A549 (cell line): Measurements from ENCODE around the gene EXOC4. TPM values are rescaled to one million over a fixed set of nuclear protein-coding genes. Genes with fewer than 3 reads are reported as not detected.

Experiments
- ATAC-seq, 2 experiments: fragments of 200-7000 bp in 1 of 2; fragments of >200 bp in 1 of 2; cut with Nextera tagmentation in 1 of 2; cut with Tn5 transposase in 1 of 2; 3 replicates each; pipeline versions ENCODE4 v1.8.0 to v1.9.1; 2018 to 2020; ENCODE audit warnings: mild to moderate bottlenecking in 1 of 2, moderate library complexity in 1 of 2
- CTCF ChIA-PET: fragments of 300-600 bp; sonication (Branson Sonifier 250); formaldehyde crosslinking; extraction: SDS; loops from one replicate; lab custom pipeline; 2021; ENCODE audit warnings: antibody characterized with exemption, inconsistent platforms; lab: Yijun Ruan, JAX
- POLR2A ChIA-PET: fragments of 350-600 bp; formaldehyde crosslinking; extraction: SDS; loops from one replicate; lab custom pipeline; 2021; ENCODE audit warnings: antibody characterized with exemption, inconsistent platforms; lab: Yijun Ruan, JAX
- DNase-seq, 2 experiments: peaks; one replicate each; pipeline versions ENCODE4 v3.0.0 to v3.0.0-alpha.2; 2011 to 2016; ENCODE audit warnings: low read depth in 1 of 2, low spot score in 1 of 2
- FAIRE-seq: peaks from 2 replicates; lab custom pipeline; 2011; peaks lifted over from hg19 to GRCh38; lab: Jason Lieb, UNC
- H3K27ac ChIP-seq, 2 experiments: fragments of >200 bp; sonication (Bioruptor Twin); formaldehyde crosslinking; 3 replicates each; pipeline ENCODE4 v1.5.1; 2016 to 2017
- H3K4me1 ChIP-seq: fragments of >200 bp; sonication (Bioruptor Twin); formaldehyde crosslinking; 3 replicates; pipeline ENCODE4 v1.6.1; 2016
- H3K4me2 ChIP-seq: fragments of >200 bp; sonication (Bioruptor Twin); formaldehyde crosslinking; 3 replicates; pipeline ENCODE4 v1.6.1; 2016
- H3K4me3 ChIP-seq: fragments of >200 bp; sonication (Bioruptor Twin); formaldehyde crosslinking; 3 replicates; pipeline ENCODE4 v1.5.1; 2016
- H3K9me3 ChIP-seq: fragments of >200 bp; sonication (Bioruptor Twin); formaldehyde crosslinking; 3 replicates; pipeline ENCODE4 v1.6.1; 2016
- BHLHE40 ChIP-seq: IDR thresholded peaks from 2 replicates; pipeline ENCODE4 v1.6.1; 2012; ENCODE audit warnings: low read depth, low read length, inconsistent platforms
- CBX2 ChIP-seq: fragments of 200-600 bp; sonication (generic); IDR thresholded peaks from 2 replicates; pipeline ENCODE4 v1.6.1; 2016; ENCODE audit warnings: low read depth, mild to moderate bottlenecking, borderline replicate concordance
- EHF ChIP-seq: fragments of 250-450 bp; sonication (Bioruptor Pico); IDR thresholded peaks from 2 replicates; pipeline ENCODE4 v1.5.0; 2020; ENCODE audit warnings: mild to moderate bottlenecking
- FOSL2 ChIP-seq, 2 experiments: fragments of 450-650 bp in 1 of 2; fragments of >200 bp in 1 of 2; sonication (Bioruptor Twin) in 1 of 2; formaldehyde crosslinking; IDR thresholded peaks; 2 replicates each; pipeline versions ENCODE4 v1.5.0 to v1.6.1; 2016 to 2020; ENCODE audit warnings: mild to moderate bottlenecking in 1 of 2, moderate library complexity in 1 of 2
- FOXS1 ChIP-seq: fragments of 250-450 bp; sonication (Bioruptor Pico); IDR thresholded peaks from 2 replicates; pipeline ENCODE4 v1.5.0; 2020; ENCODE audit warnings: mild to moderate bottlenecking, moderate library complexity
- HEYL ChIP-seq: fragments of 250-450 bp; sonication (Bioruptor Pico); IDR thresholded peaks from 2 replicates; pipeline ENCODE4 v1.8.0; 2021; ENCODE audit warnings: mild to moderate bottlenecking, moderate library complexity
- HOXA7 ChIP-seq: fragments of 250-450 bp; sonication (Bioruptor Pico); IDR thresholded peaks from 2 replicates; pipeline ENCODE4 v1.5.0; 2020; ENCODE audit warnings: mild to moderate bottlenecking, moderate library complexity
- JUNB ChIP-seq: fragments of >200 bp; sonication (Bioruptor Twin); formaldehyde crosslinking; IDR thresholded peaks from 2 replicates; pipeline ENCODE4 v1.6.1; 2016
- KDM1A ChIP-seq: fragments of 200-600 bp; sonication (generic); IDR thresholded peaks from 2 replicates; pipeline ENCODE4 v1.6.1; 2016; ENCODE audit warnings: low read depth, mild to moderate bottlenecking
- MAFK ChIP-seq: fragments of 450-650 bp; IDR thresholded peaks from 2 replicates; pipeline ENCODE4 v1.6.1; 2014; ENCODE audit not compliant: partially characterized antibody
- MYC ChIP-seq: IDR thresholded peaks from 2 replicates; pipeline ENCODE4 v1.6.1; 2012; ENCODE audit warnings: mild to moderate bottlenecking, inconsistent platforms, low read length, improper control_type of control experiment, borderline replicate concordance
- RAD21 ChIP-seq, 2 experiments: fragments of >200 bp in 1 of 2; sonication (Bioruptor Twin) in 1 of 2; formaldehyde crosslinking in 1 of 2; IDR thresholded peaks in 1 of 2; conservative IDR thresholded peaks in 1 of 2; 2 replicates in 1 of 2; 3 replicates in 1 of 2; pipeline ENCODE4 v1.6.1; 2012 to 2018; ENCODE audit warnings: inconsistent platforms in 1 of 2
- RARB ChIP-seq: fragments of 250-450 bp; sonication (Bioruptor Pico); IDR thresholded peaks from 2 replicates; pipeline ENCODE4 v1.8.0; 2021; ENCODE audit warnings: mild to moderate bottlenecking, moderate library complexity
- RFX5 ChIP-seq: fragments of 450-650 bp; IDR thresholded peaks from 2 replicates; pipeline ENCODE4 v1.7.1; 2014; ENCODE audit warnings: antibody characterized with exemption, mild to moderate bottlenecking, moderate library complexity
- RNF2 ChIP-seq: fragments of 200-600 bp; sonication (generic); IDR thresholded peaks from 2 replicates; pipeline ENCODE4 v1.6.1; 2016; ENCODE audit warnings: low read depth, mild to moderate bottlenecking, antibody characterized with exemption, moderate library complexity, borderline replicate concordance
- SMC3 ChIP-seq: fragments of >200 bp; sonication (Bioruptor Twin); formaldehyde crosslinking; IDR thresholded peaks from 3 replicates; pipeline ENCODE4 v1.6.1; 2018; ENCODE audit warnings: inconsistent platforms
- SREBF2 ChIP-seq: fragments of 450-650 bp; IDR thresholded peaks from 2 replicates; pipeline ENCODE4 v1.6.1; 2014; ENCODE audit warnings: mild to moderate bottlenecking, moderate library complexity
- TP53 ChIP-seq: fragments of 250-450 bp; sonication (Bioruptor Pico); IDR thresholded peaks from 2 replicates; pipeline ENCODE4 v1.5.0; 2021; ENCODE audit warnings: mild to moderate bottlenecking, moderate library complexity
- ZSCAN20 ChIP-seq: fragments of 250-450 bp; sonication (Bioruptor Pico); IDR thresholded peaks from 2 replicates; pipeline ENCODE4 v1.8.0; 2022; ENCODE audit warnings: mild to moderate bottlenecking, moderate library complexity
- WGBS: methylation state at CpG from one replicate; pipeline ENCODE4 v1.1.6; 2017; ENCODE audit errors: missing lambda C conversion rate; 5-methylcytosine and 5-hydroxymethylcytosine counted together
- polyA plus RNA-seq, 4 experiments: library from polyadenylated mRNA; depleted of rRNA in 3 of 4; stranded (reverse); fragments of >200 nt; fragmentation: RNase III in 1 of 4; extraction: RNeasy Plus Mini Kit Qiagen cat#74134 plus additional on column Dnase treatment in 1 of 4; gene quantifications; 2 replicates in 3 of 4; 3 replicates in 1 of 4; pipeline ENCODE4 v1.2.3, GENCODE V29; 2011 to 2017
- TF ChIP-seq, protein P1 (sequence below): fragments of >200 bp; sonication (Bioruptor Twin); formaldehyde crosslinking; IDR thresholded peaks from 2 replicates; pipeline ENCODE4 v1.6.1; 2016
- TF ChIP-seq, protein P2 (sequence below): fragments of >200 bp; sonication (Bioruptor Twin); formaldehyde crosslinking; IDR thresholded peaks from 3 replicates; pipeline ENCODE4 v1.5.1; 2016
- TF ChIP-seq, protein P3 (sequence below): fragments of 200-600 bp; sonication (generic); IDR thresholded peaks from 2 replicates; pipeline ENCODE4 v1.6.1; 2016; ENCODE audit warnings: antibody characterized with exemption, mild to moderate bottlenecking, moderate library complexity
- TF ChIP-seq, protein P4 (sequence below): fragments of >200 bp; sonication (Bioruptor Twin); formaldehyde crosslinking; IDR thresholded peaks from 3 replicates; pipeline ENCODE4 v1.6.1; 2016
- TF ChIP-seq, protein P5 (sequence below): IDR thresholded peaks from 2 replicates; pipeline ENCODE4 v1.6.1; 2012

EXOC4 gene
- polyA plus RNA-seq, 2 of the 4 experiments (the other 2 are of a cell fraction) = 33.4 to 73.1 TPM

DNA sequence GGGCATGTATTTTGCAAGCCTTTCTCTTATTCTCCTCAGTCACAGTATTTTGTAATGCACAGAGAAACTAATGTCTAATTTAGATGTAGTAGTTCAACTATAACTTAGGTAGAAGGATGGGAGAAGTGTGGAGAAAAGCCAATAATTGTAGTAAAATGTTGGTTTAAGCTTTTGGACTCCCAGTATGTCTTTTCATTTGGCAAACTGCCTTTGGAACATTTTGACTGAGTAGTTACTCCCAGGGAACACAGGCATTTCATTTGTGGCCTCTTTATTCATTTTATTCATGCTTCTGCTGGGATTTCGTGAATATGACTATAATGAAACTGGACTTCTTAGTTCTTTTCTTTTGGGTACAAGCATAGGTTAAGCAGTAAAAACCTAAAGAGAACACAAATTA is 79.0 kb downstream of the EXOC4 start (continued):
- TF ChIP-seq TP53 (CRISPR knock-in tag) = no peak

DNA sequence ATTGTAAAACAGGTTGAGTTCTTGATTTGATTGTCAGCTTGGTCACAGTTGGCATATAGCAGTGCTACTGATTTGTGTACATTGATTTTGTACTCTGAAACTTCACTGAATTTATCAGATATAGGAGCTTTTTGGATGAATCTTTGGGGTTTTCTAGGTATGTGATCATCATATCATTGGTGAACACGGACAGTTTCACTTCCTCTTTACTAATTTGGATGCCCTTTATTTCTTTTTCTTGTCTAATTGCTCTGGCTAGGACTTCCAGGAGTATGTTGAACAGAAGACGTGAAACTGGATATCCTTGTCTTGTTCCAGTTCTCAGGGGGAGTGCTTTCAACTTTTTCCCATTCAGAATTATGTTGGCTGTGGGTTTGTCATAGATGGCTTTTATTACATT is 86.9 kb downstream of the EXOC4 start:
- no peak overlapping the region for H3K4me2 ChIP-seq
- WGBS = 89% methylated on average over 2 of the region's 2 CpGs
- no peaks in the 10 kb centered on the region for H3K4me1 ChIP-seq
- ATAC-seq (no peak), DNase-seq (no peak), FAIRE-seq (no peak)
- H3K27ac ChIP-seq = no peak overlapping the region
- ChIA-PET POLR2A (interaction anchor here (0.6 kb wide), 1 partner anchor 19 kb away, joined by 3 read pairs; no protein-coding TSS in a partner anchor), CTCF (no interaction called here)
- H3K4me3 ChIP-seq = no peak overlapping the region
- TF ChIP-seq, protein P1, sequence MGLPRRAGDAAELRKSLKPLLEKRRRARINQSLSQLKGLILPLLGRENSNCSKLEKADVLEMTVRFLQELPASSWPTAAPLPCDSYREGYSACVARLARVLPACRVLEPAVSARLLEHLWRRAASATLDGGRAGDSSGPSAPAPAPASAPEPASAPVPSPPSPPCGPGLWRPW = no peak
- TF ChIP-seq CBX2 (no peak), HEYL (CRISPR knock-in tag) (no peak), RNF2 (no peak), ZSCAN20 (no peak), JUNB (no peak)
- H3K9me3 ChIP-seq = peaks cover 17% of the 10 kb centered on the region

DNA sequence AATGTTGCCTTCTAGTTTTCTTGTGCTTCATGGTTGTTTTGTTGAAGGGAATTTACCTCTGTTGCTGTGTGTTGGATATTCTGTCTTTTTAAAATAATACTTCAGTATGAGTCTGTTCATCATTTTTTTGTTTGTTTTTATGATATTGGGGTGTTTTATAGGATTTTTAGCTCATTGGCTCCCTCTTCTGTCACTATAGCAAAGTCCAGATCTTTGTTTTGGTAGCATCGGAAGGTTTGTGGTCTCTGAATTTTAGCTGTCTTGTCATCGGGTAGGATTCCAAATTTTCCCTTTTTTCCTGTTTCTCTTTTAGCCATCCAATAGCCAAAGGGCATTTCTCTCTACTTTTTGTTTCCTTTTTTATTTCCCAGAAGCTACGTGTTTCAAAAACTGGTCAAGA is 91.4 kb downstream of the EXOC4 start:
- POLR2A ChIA-PET = no interaction called here
- TF ChIP-seq RAD21 (conservative IDR thresholded peaks at IDR 0.05 in 1 of 2, IDR thresholded peaks at IDR 0.05 in 1 of 2) (peak; percentile 62 to 72), HOXA7 (no peak), MAFK (no peak), SMC3 (peak; percentile 43; the same call in 2 of the 3 replicates), MYC (no peak)
- TF ChIP-seq, protein P2, sequence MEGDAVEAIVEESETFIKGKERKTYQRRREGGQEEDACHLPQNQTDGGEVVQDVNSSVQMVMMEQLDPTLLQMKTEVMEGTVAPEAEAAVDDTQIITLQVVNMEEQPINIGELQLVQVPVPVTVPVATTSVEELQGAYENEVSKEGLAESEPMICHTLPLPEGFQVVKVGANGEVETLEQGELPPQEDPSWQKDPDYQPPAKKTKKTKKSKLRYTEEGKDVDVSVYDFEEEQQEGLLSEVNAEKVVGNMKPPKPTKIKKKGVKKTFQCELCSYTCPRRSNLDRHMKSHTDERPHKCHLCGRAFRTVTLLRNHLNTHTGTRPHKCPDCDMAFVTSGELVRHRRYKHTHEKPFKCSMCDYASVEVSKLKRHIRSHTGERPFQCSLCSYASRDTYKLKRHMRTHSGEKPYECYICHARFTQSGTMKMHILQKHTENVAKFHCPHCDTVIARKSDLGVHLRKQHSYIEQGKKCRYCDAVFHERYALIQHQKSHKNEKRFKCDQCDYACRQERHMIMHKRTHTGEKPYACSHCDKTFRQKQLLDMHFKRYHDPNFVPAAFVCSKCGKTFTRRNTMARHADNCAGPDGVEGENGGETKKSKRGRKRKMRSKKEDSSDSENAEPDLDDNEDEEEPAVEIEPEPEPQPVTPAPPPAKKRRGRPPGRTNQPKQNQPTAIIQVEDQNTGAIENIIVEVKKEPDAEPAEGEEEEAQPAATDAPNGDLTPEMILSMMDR = peak; percentile 56
- TF ChIP-seq, all 56 proteins: peak for 3
- WGBS = 62% methylated on average over 3 of the region's 3 CpGs
- CTCF ChIA-PET = interaction anchor here (0.6 to 1.5 kb wide), 12 partner anchors 11 to 1719 kb away, joined by 3 to 5 read pairs (median 3); no protein-coding TSS in a partner anchor
- no peak overlapping the region for H3K4me3 ChIP-seq
- H3K4me1 ChIP-seq = no peaks in the 10 kb centered on the region
- no peak for FAIRE-seq
- H3K4me2 ChIP-seq = no peak overlapping the region
- DNase-seq = peak in 1 of 2 experiments; percentile 7
- peaks cover 10% of the 10 kb centered on the region for H3K9me3 ChIP-seq
- no peak overlapping the region for H3K27ac ChIP-seq
- no peak for ATAC-seq

DNA sequence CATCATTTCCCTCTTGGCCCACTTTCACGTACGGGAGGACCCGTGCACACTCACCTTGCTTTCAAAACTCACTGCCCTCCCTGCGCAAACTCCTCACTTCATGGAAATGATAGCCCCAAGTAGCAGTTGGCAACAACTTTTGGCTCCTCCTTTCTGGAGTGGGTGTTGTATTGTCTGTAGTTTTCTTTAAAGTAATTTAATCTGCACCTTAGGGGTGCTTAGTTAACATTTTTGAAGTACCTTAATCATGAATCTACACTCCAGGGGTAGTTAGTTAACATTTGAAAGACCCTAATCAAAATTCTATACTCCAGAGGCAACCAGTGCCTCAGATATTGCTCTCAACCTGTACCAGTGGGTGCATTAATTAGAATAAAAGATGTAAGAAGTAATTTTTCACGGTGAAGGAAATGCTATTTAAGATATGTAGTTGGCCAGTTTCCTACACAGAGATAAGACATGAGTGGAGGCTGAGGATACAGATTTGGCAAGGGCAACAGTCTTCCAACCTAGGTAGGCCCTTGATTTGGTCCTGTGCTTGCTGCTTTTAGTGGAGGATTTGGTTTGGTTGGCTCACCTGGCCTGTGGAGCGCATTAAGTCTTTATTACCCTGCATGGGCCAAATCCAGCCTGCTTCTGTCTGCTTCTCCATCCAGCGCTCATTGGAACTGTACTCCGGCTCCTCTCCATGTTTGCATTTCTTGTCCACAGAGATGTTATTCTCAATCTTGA is 93.0 kb downstream of the EXOC4 start:
- FAIRE-seq (no peak), DNase-seq (no peak), ATAC-seq (no peak)
- Histone ChIP-seq H3K4me1 (no peaks in the 10 kb centered on the region), H3K4me2 (no peak overlapping the region), H3K4me3 (no peak overlapping the region), H3K27ac (no peak overlapping the region), H3K9me3 (no peaks in the 10 kb centered on the region)
- WGBS = 77% methylated on average over 8 of the region's 8 CpGs
- ChIA-PET POLR2A (no interaction called here), CTCF (interaction anchor here (1.3 kb wide), 1 partner anchor 1342 kb away, joined by 3 read pairs; no protein-coding TSS in a partner anchor)
- no peak for TF ChIP-seq BHLHE40
- no peak for TF ChIP-seq RARB (CRISPR knock-in tag)
- no peak for TF ChIP-seq RFX5
- TF ChIP-seq, protein P3, sequence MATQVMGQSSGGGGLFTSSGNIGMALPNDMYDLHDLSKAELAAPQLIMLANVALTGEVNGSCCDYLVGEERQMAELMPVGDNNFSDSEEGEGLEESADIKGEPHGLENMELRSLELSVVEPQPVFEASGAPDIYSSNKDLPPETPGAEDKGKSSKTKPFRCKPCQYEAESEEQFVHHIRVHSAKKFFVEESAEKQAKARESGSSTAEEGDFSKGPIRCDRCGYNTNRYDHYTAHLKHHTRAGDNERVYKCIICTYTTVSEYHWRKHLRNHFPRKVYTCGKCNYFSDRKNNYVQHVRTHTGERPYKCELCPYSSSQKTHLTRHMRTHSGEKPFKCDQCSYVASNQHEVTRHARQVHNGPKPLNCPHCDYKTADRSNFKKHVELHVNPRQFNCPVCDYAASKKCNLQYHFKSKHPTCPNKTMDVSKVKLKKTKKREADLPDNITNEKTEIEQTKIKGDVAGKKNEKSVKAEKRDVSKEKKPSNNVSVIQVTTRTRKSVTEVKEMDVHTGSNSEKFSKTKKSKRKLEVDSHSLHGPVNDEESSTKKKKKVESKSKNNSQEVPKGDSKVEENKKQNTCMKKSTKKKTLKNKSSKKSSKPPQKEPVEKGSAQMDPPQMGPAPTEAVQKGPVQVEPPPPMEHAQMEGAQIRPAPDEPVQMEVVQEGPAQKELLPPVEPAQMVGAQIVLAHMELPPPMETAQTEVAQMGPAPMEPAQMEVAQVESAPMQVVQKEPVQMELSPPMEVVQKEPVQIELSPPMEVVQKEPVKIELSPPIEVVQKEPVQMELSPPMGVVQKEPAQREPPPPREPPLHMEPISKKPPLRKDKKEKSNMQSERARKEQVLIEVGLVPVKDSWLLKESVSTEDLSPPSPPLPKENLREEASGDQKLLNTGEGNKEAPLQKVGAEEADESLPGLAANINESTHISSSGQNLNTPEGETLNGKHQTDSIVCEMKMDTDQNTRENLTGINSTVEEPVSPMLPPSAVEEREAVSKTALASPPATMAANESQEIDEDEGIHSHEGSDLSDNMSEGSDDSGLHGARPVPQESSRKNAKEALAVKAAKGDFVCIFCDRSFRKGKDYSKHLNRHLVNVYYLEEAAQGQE = no peak
- TF ChIP-seq TP53 (CRISPR knock-in tag) = no peak
- no peak for TF ChIP-seq FOSL2 (IDR thresholded peaks at IDR 0.05)
- TF ChIP-seq FOSL2 (CRISPR knock-in tag; IDR thresholded peaks at IDR 0.05) = no peak
- TF ChIP-seq EHF = no peak
- no peak for TF ChIP-seq FOXS1 (CRISPR knock-in tag)
- TF ChIP-seq SREBF2 = no peak
- TF ChIP-seq, protein P4, sequence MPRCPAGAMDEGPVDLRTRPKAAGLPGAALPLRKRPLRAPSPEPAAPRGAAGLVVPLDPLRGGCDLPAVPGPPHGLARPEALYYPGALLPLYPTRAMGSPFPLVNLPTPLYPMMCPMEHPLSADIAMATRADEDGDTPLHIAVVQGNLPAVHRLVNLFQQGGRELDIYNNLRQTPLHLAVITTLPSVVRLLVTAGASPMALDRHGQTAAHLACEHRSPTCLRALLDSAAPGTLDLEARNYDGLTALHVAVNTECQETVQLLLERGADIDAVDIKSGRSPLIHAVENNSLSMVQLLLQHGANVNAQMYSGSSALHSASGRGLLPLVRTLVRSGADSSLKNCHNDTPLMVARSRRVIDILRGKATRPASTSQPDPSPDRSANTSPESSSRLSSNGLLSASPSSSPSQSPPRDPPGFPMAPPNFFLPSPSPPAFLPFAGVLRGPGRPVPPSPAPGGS = no peak
- no peak for TF ChIP-seq KDM1A
- TF ChIP-seq, protein P5, sequence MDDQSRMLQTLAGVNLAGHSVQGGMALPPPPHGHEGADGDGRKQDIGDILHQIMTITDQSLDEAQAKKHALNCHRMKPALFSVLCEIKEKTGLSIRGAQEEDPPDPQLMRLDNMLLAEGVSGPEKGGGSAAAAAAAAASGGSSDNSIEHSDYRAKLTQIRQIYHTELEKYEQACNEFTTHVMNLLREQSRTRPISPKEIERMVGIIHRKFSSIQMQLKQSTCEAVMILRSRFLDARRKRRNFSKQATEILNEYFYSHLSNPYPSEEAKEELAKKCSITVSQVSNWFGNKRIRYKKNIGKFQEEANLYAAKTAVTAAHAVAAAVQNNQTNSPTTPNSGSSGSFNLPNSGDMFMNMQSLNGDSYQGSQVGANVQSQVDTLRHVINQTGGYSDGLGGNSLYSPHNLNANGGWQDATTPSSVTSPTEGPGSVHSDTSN = no peak
